GM21619 (cell line): Measurements from ENCODE around the gene MEOX2.

Experiments used
- ATAC-seq: cut with Tn5 transposase; IDR thresholded peaks from one replicate; pipeline ENCODE4 v1.9.1; 2021; ENCODE audit not compliant: unreplicated experiment

Gene MEOX2

DNA sequence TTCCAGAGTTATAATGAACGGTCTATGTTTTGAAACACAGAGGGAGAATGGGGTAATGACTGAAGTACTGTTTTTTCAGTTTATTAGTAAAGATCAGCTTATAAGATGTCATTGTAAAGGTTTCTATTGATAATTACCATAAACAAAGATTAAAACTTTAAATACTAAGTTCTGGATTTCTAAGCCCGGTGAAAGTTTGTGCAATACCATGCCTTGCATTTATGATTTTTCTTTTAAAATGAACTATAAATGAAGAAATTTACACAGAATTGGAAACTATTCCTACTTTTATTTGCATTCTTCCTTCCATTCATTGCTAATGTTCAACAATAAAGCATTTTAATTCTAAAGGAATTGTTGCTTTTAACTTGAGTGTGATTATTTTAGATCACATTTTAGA lies 4.9 kb downstream of the MEOX2 start:
- no peak for ATAC-seq

DNA sequence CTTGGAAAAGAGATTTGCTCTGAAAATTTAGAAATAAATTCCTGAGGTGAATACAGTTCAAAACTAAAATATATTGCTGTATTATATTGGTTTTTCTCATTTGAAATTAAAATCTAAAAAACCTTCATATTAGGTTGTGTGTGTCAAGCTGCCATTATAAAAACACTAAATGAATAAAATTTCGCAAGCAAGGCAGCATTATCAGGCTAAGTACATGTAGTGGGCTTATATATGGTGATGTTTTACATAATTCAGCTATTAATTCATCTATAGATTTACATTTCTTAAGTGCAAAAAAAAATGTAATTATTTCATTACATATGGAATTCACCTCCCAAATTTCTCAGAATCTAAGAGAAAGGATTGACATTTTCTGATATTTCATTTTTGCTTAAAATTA lies 5.3 kb downstream of the MEOX2 start:
- no peak for ATAC-seq

DNA sequence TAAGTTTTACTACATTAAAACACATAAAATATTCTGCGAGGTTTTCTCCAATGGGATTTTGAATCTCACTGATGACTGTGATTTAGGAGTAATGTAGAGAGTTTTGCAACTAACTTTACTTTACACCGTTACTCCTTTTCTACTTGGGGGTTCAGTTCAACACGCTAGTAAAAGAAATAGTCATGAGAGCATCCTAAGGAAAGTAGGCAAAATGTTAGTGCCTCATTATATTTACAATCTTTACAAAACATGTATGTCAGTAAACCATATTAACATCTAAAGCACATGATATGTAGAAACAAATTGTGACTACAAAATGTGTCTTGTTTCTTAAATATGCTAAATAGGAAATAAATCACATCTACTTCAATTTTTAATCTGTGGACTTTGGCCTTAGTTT lies 6.0 kb downstream of the MEOX2 start:
- no peak for ATAC-seq

DNA sequence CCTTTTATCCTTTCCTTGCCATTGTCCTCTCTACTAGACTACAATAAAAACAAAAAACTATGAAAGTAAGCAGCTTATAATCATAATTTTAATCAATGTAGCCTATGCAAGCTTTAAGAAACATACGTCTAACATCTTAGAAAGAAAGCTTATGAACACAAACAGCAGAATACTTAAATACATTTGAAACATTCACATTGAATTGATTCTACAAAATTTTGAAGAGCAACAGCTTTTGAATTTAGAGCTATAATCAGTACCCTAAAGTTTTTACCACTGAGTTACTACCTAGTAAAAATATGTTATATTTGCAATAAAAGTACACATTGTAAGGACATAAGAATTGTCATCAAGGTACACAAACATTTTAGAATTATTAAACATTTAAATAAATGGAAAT lies 7.2 kb downstream of the MEOX2 start:
- no peak for ATAC-seq

DNA sequence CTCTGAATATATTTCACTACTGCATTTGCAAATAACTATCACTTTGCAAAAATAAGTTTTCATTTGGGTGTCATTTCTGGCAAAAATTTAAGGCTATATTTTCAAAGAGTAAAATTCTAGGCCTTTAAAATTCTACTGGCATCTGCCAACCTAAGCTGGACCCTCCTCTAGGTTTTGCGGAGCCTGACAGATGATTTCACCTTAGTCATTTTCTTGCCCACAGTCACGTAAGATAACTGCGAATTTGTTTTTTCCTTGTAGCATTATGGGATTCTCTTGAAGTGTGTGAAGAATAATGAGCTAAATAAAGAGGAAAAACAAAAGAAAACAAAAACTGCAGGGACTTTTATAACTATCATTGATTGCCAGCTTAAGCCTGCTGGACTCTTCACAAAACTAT lies 7.8 kb downstream of the MEOX2 start:
- no peak for ATAC-seq

DNA sequence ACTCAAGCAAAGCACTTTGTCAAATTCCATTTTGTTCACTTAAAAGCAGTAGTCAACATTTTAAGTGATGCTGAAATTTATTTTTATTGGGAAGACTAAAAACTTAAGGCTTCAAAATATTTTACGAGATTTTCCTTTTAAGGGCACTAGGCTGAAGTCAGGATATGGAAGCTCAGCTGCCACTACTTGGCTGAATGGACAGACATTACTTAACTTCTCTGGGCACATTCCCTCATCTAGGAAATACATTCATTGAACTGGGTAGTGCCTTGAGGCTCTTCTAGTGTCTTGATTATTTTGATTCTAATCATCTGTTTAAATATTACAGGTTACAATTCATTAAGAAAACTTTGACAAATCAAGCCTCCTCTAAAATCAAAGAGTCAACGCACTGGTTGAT lies 11.1 kb downstream of the MEOX2 start:
- ATAC-seq: no peak

DNA sequence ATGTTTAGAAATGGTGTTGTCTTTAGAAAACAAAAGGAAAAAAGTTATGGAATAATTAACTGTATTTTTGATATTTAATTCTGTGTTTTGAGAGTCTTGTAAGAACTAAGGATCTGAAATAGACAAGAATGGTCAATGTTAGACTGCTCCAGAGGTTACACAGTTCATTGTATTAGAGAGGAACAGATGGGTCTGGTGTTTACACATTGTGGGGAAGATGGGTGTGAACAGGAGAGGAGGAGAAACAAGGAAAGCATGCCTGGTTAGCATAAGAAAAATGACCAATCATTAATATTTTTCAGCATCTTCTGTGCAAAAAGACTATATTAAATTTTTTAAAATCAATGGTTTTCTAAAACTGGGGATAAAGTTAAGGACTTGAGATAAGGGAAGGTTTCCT lies 11.9 kb downstream of the MEOX2 start:
- ATAC-seq: no peak

DNA sequence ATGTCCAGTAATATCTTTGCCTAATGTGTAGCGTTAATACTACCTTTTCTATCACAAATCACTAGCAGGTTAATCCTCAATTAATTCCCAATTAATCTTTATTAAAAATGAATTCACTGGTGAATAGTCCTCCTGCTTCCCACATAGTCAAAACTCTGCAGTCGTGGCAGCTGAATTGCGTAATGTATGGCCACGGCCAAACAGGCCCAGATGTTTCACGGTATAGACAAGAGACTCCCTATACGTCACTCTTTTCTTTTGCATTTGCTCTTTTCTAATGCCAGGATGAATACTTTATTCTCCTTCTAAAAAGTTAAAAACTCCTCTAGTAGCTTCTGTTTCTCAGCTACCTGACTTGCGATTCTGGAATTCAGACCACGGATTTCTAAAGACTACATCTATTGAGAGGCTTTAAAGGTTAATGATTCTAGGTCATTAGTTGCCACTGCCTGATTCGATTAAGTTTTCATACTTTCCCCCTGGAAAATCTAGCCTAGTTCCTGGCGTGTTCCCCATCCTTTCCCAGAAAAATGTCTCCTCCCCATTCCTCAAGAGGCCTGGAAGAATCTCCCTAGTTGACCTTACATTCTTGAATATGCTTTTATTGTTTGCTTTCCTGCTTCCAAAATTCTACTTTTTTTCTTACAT lies 16.9 kb downstream of the MEOX2 start:
- no peak for ATAC-seq

DNA sequence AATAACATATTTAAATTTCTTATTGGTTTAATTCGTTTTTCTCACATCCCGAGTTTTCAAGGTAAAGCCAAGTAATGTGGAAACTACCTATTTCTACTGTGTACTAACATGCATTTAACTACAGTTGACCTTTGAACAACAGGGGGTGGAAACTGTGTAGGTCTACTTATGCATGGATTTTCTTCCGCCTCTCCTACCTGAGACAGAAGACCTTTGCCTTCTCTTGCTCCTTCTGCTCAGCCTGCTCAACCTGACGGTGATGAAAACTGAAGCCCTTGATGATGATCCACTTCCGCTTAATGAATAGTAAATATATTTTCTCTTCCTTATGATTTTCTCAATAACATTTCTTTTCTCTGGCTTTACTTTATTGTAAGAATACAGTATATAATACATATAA lies 18.5 kb downstream of the MEOX2 start:
- ATAC-seq: no peak

DNA sequence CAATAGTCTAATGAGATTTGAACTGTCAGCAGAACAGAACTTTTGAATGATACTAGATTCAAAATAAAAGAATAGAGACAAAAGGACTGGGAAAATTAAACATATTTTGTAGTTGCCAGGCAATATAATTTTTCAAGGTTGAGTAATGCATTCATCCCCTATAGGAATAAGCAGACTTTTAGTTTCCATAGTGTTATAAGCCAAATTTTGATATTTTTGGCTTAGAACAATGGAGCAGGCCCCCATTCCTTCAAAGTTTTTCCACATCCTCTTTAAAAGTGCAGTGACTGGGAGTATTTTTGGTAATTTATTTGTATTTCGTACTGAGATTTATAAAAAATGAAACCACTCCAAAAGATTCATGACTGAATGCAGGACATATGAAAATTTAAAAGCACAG lies 24.0 kb downstream of the MEOX2 start:
- ATAC-seq: no peak

DNA sequence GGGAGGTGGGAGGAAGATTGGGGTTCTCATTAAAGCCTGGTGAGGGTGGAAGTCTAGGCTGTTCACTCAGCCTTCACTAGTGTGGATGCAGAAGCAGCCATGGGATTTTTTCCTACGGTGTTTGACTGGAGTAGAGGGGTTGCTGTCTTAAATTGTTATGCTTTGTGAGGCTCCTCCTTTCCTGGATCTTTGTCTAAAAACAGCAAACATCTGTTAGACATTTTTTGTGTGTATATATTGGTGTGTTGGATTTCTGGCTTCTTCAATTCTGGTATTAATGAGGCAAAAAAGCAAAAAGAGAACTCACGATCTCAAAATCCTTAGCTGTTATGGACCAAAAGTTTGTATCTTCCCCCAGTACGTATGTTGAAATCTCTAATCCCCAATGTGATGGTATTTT lies 28.2 kb downstream of the MEOX2 start:
- ATAC-seq: no peak

DNA sequence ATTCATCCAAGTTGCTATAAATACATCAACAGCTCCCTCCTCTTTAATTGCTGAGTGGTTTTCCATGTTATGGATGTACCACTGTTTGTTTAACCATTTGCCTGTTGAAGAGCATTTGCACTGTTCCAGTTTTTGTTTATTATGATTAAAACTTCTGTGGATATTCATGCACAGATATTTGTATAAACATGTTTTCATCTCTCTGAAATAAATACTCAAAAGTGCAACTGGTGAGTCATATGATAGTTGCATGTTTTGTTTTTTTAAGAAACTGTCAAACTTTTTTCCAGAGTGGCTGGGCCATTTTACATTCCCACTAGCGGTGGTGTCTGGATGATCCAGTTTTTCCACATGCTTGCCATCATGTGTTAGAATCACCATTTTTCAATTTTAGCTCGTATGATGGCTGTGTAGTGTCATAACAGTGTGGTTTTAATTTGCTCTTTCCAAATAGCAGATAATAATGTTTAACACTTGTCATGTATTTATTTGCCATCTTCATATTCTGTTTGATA lies 33.6 kb downstream of the MEOX2 start:
- ATAC-seq: no peak

DNA sequence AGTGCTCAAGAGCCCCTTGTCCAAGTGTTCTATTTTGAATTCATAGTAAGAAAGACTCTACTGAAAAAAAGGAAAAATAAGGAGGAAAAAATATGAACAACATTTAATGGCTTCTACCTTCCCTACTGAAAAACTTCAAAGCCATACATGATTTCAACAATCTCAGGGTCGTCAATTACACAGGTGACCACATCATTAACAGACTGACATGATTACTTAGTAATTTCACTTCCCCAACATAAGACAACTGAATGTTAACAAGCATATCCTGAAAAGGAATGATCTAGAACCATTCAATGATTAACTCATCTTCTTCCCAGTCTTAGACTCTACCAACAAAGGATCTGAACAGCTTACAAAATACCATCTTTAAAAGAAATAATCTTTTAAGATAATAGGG lies 34.8 kb downstream of the MEOX2 start:
- ATAC-seq: no peak

DNA sequence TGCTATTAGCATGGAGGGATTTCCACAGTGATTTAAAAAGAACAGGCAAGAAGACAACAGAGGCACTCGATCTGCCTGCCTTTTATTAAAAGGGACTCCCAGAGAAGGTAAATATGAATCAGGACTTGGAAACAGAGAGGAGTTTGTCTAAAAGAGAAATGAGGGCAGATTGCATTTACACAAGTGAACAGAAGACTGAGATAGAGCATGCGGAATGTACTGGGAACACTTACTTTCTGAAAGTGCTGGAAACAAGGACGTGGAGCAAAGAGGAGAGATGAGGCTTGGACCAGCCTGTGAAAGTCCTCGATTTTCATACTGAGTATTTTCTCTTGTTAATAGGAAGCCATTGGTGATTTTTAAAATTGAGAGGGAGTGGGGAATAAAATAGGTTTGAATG lies 35.7 kb downstream of the MEOX2 start:
- no peak for ATAC-seq

DNA sequence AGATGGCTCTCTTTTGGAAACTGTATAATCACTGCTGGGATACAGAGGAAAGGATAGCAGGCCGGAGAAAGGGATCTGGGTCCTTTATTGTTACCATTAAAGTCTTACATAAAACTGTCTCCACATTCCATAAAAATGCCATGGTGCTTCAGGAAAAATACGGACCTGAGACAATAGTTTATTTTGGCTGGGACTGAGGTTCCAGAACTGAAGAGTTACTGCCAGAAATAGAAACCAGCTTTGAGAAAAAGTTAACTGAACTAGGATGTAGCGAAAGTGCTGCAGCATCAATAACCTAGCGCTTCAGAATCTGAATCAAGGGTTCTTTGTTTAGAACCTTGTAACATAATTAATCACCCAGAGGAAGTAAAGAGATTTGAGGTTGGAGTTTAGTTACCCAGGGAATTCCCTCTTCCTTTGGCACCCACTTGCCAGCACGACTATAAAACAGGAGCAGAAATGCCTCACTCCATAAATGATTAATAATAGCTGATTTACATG lies 38.0 kb downstream of the MEOX2 start:
- ATAC-seq: no peak

DNA sequence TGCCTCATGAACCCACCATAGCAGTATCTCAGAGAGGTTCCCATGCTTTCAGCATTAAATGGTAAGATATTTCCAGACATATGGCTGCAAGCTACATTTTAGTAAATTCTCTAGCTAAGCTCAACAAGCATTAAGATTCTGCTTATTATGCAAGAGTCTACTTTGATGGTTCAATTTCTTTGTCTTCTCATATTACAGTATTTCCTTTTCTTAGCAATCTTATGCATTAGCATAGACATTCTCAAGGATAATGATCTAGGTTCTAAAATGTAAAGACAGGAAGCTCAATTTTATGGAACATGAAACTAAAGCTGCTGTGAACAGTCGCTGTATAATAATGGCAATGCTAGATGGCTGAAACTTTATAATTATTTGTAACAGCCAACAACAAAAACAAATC lies 39.2 kb downstream of the MEOX2 start:
- no peak for ATAC-seq

DNA sequence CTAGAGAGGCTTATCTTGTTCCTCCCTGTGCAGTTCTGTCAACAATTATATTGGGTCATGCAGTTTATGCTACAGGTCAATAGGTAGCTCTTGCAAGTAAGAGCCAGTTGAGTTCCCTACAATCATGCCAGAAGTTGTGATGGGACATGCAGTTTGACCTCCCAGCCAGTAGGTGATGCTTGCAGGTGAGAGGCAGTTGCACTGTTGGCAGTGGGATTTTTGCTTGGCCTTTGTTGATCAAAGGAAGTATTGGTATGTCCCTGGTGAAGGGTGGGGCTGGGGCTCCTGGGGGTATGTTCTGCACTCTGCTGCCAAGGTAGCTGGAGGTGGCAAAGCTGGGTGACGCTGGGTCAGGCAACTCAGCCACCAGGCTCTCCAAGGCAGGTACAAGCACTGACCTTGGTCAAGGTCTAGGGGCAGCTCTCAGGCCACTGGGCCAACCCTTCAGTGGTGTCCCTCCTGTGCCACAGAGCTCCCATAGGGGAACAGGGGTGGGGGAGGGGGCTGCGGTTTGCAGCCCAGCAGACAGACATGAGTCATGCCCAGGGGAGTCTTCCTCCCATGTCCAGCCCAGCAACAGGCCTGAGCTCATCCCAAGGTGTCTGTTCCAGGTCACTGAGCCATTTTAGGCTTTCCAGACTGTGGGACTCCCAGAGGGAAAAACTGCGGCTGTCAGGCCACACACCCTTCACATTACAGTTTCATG lies 43.3 kb downstream of the MEOX2 start:
- no peak for ATAC-seq

DNA sequence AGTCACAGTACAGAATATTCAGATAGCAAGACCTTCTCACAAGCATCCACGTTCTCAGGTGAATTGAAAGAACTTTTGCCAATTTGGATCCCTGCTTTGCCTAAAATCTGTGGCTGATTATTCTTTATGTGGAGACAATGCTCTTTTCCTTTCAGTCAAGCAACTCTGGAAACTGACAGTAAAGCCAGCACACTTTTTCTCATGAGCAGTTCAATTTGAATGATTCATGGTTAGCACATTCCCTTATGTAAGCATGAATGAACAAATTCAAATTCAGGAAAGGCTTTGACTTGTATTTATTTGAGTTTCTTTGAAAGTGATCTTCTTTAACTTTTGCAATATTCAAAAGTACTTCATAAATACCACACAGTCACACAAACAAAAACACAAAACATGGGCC lies 57.6 kb downstream of the MEOX2 start:
- no peak for ATAC-seq

DNA sequence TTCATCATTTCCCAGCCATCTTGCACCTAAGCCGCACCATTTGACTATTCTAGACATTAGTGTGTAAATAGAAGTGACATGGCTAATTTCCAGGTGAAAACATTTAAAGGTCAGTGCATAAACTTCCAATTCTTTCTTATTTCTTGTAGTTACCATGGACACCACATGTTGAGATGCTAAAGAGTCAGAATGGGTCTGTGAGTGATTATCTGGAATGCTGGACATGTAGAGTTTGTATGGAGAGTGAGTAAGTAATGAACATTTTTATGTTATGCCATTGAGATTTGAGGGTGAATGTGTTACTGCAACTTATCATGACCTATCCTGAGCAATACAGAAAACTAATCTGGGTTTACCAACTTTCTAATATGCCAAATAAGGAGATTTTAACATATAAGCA lies 60.4 kb downstream of the MEOX2 start:
- ATAC-seq: no peak

DNA sequence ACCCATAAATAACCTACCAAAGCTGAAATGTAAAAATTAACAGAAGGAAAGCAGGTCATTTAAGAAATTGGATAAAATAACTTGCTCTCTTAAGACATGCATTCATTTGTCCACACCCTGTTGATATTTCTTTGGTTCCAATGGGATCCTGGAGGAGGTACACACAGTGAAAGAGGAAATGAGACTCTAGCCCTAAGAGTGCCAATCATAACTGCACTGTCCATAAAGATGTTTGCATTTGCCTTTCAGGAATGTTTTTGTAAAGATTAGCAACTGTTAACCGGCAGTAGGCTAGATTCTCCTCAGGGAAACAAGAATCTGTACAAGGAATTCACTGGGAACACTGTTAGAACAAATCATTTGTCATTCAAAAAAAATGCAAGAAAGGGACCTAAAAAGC lies 61.0 kb downstream of the MEOX2 start:
- no peak for ATAC-seq

DNA sequence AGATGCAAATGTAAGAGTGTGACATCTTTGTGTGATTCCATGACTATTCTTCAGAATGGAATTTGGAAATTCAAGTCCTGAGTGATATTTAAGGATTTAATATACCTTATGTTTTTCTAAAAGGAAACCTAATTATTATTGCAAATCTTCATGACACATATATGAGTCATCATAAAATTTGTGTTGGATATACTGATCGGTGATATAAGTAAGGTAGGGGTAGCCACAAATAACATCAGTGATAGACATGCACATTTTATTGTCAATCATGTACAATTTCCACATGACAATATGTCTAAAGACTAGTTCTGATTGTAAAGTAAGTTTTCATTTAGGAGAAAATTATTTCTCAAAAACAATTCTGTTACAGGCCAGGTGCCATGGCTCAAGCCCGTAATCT lies 65.0 kb downstream of the MEOX2 start:
- ATAC-seq: no peak

DNA sequence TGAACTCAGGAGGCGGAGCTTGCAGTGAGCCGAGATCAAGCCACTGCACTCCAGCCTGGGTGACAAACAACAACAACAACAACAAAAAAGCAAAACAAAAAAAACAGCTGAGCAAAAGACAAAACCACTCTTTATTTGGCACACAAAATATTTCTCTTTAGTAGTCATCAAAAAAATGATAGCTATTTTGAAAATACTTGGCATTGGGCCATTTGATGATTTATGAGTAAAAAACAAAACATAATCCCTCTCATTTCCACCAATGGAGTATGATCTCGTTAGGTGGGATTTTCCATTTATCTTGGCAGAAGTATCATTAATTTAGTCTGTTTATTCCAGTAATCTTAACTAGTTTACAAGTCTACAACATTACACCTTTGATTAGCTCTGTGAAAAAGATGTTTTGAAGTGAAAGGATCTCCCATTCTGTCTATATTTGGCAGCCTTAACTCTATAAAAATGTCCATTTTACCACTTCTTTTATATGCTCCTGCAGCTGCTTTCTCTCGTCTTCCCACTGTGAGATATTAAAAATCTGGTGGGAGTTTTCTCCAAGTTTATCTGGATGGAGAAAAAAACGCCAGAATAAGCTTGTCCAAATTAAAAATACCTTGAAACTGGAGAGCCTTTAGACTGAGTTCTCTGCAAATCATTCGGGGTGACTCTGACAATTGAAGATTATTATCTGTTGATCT lies 65.8 kb downstream of the MEOX2 start:
- ATAC-seq: no peak
